ENCODE results near the gene CYP2B6.

- TF ChIP-seq POLR2A (IDR thresholded peaks at IDR 0.05) (no peak), CTCF (IDR thresholded peaks at IDR 0.05) (no peak)
Measured at GRCh38 chr19:40941481-40942219, 49.4 kb upstream of the CYP2B6 start.
